K562 (cell line): Measurements from ENCODE around the gene ATG4D. TPM values are rescaled to one million over a fixed set of nuclear protein-coding genes. Genes with fewer than 3 reads are reported as not detected.
A peak's percentile ranks its signal among the peaks of the same experiment; 100 is the strongest.

Experiments
- ATAC-seq: fragments of 200-7000 bp; cut with Tn5 transposase; 3 replicates; pipeline ENCODE4 v1.9.1; 2020; ENCODE audit warnings: moderate library complexity
- BruUV-seq: library from RNA; stranded (reverse); fragments of 400-500 nt; replicated peaks from 2 replicates; lab custom pipeline; 2021; lab: Mats Ljungman, UMichigan
- CTCF ChIA-PET: fragments of 300-600 bp; formaldehyde crosslinking; extraction: SDS; loops from one replicate; lab custom pipeline; 2021; ENCODE audit warnings: low intra/inter-chr PET ratio; lab: Yijun Ruan, JAX
- POLR2A ChIA-PET: fragments of 300-600, 350-650 bp; sonication (Branson Sonifier 250); formaldehyde crosslinking; extraction: SDS; loops from one replicate; lab custom pipeline; 2021; ENCODE audit warnings: antibody characterized with exemption, inconsistent platforms; lab: Yijun Ruan, JAX
- DNase-seq, 4 experiments: peaks; one replicate each; pipeline versions ENCODE4 v3.0.0 to v3.0.0-alpha.2; 2011 to 2018; ENCODE audit warnings: low spot score in 3 of 4, mixed read lengths in 3 of 4; ENCODE audit errors: extremely low read depth in 1 of 4
- FAIRE-seq: peaks from 2 replicates; lab custom pipeline; 2011; peaks lifted over from hg19 to GRCh38; lab: Jason Lieb, UNC
- H2AFZ ChIP-seq: 2 replicates; pipeline ENCODE4 v1.6.0; 2011; ENCODE audit warnings: low read depth, low read length, control low read depth, inconsistent platforms
- H3K27ac ChIP-seq: fragments of 200-600 bp; 3 replicates; pipeline ENCODE4 v1.8.0; 2011; ENCODE audit warnings: low read depth, mild to moderate bottlenecking, control low read depth, inconsistent platforms, low read length, moderate library complexity, mixed read lengths; ENCODE audit errors: extremely low read depth
- H3K27me3 ChIP-seq, 2 experiments: fragments of 300-600 bp in 1 of 2; 2 replicates in 1 of 2; 3 replicates in 1 of 2; pipeline versions ENCODE4 v1.6.0 to v1.8.0; 2011; ENCODE audit warnings: inconsistent platforms in 2 of 2, low read length in 2 of 2, mild to moderate bottlenecking in 1 of 2, mixed read lengths in 1 of 2, moderate library complexity in 1 of 2; ENCODE audit not compliant: control insufficient read depth in 2 of 2, insufficient read depth in 2 of 2
- H3K36me3 ChIP-seq: fragments of 300-600 bp; 3 replicates; pipeline ENCODE4 v1.8.0; 2011; ENCODE audit warnings: mild to moderate bottlenecking, low read length, inconsistent platforms; ENCODE audit not compliant: control insufficient read depth, insufficient read depth
- H3K4me1 ChIP-seq, 2 experiments: fragments of 200-600 bp in 1 of 2; replicated peaks in 1 of 2; 2 replicates in 1 of 2; 3 replicates in 1 of 2; pipeline versions ENCODE4 v1.5.1 to v1.8.0; 2011; ENCODE audit warnings: inconsistent platforms in 2 of 2, low read length in 2 of 2, mild to moderate bottlenecking in 1 of 2, mixed read lengths in 1 of 2, moderate library complexity in 1 of 2; ENCODE audit not compliant: control insufficient read depth in 2 of 2, insufficient read depth in 2 of 2
- H3K4me2 ChIP-seq: 2 replicates; pipeline ENCODE4 v1.6.1; 2011; ENCODE audit warnings: low read length, control low read depth, inconsistent platforms, mixed read lengths; ENCODE audit not compliant: insufficient read depth
- H3K4me3 ChIP-seq: fragments of 200-600 bp; sonication (generic), shearing (Covaris generic); 2 replicates; pipeline ENCODE4 v1.5.1; 2016; ENCODE audit warnings: control low read depth, inconsistent platforms
- H3K79me2 ChIP-seq: fragments of 200-600 bp; 3 replicates; pipeline ENCODE4 v1.8.0; 2011; ENCODE audit warnings: low read length, inconsistent platforms; ENCODE audit not compliant: control insufficient read depth, insufficient read depth
- H3K9ac ChIP-seq, 2 experiments: 2 replicates each; pipeline versions ENCODE4 v1.6.0 to v1.6.1; 2011; ENCODE audit warnings: low read depth in 2 of 2, low read length in 2 of 2, control low read depth in 1 of 2, inconsistent platforms in 1 of 2, mild to moderate bottlenecking in 1 of 2, mixed read lengths in 1 of 2; ENCODE audit not compliant: insufficient read depth in 1 of 2
- H3K9me1 ChIP-seq: one replicate; pipeline ENCODE4 v1.6.0; 2011; ENCODE audit warnings: inconsistent platforms, mild to moderate bottlenecking, low read length, moderate library complexity; ENCODE audit not compliant: control insufficient read depth, insufficient read depth
- H3K9me3 ChIP-seq: replicated peaks from 2 replicates; pipeline ENCODE4 v1.5.1; 2011; ENCODE audit warnings: low read depth, low read length, inconsistent platforms; ENCODE audit not compliant: control insufficient read depth, insufficient read depth
- H4K20me1 ChIP-seq: replicated peaks from 2 replicates; pipeline ENCODE4 v1.6.1; 2011; ENCODE audit warnings: low read length, inconsistent platforms, mixed read lengths; ENCODE audit not compliant: control insufficient read depth, insufficient read depth
- DDX20 ChIP-seq: fragments of 450-650 bp; IDR thresholded peaks from 2 replicates; pipeline ENCODE4 v1.6.1; 2016; ENCODE audit warnings: missing genetic modification characterization, low read depth, mild to moderate bottlenecking, missing compliant biosample characterization, moderate library complexity
- WGBS: fragments of 100-300 bp; shearing (Covaris generic); methylation state at CpG from one replicate; pipeline ENCODE4 v1.1.6; 2016; ENCODE audit warnings: low coverage, mixed read lengths; ENCODE audit not compliant: insufficient coverage; ENCODE audit errors: missing lambda C conversion rate; 5-methylcytosine and 5-hydroxymethylcytosine counted together
- in situ Hi-C: fragments of 300-500 bp; cut with MboI; formaldehyde crosslinking; loops from 4 replicates; pipeline ENCODE4 v1.15.0; 2018; ENCODE audit warnings: inconsistent platforms, mixed read lengths
- intact Hi-C: fragments of 100-400 bp; cut with micrococcal nuclease; formaldehyde crosslinking; loops from 2 replicates; pipeline ENCODE4 v1.14.2; 2022
- polyA plus RNA-seq, 8 experiments: library from polyadenylated mRNA; depleted of rRNA in 4 of 8; stranded (reverse) in 5 of 8; unstranded in 3 of 8; fragments of >200 nt; fragmentation: Nextera tagmentation in 2 of 8; fragmentation: Illumina TruSeq in 1 of 8; extraction: Ambion mirVana in 2 of 8; extraction: Trizol in 1 of 8; gene quantifications; 2 replicates each; pipeline versions ENCODE4 v1.2.1 to v1.2.3, GENCODE V29; 2011 to 2014; ENCODE audit warnings: inconsistent platforms in 1 of 8, missing spikeins in 1 of 8
- total RNA-seq, 7 experiments: library from RNA; depleted of rRNA in 6 of 7; stranded (reverse); fragments of >200 nt in 6 of 7; fragmentation: Illumina TruSeq in 2 of 7; extraction: Trizol in 2 of 7; gene quantifications; 2 replicates each; pipeline versions ENCODE4 v1.2.1 to v1.2.3, GENCODE V29; 2011 to 2021; ENCODE audit warnings: low replicate concordance in 1 of 7
- TF ChIP-seq, protein P1 (sequence below), 2 experiments: fragments of 450-650 bp in 1 of 2; sonication (generic) in 1 of 2; formaldehyde crosslinking in 1 of 2; IDR thresholded peaks in 1 of 2; conservative IDR thresholded peaks in 1 of 2; 2 replicates each; pipeline versions ENCODE4 v1.6.1 to v1.8.1; 2016 to 2023; ENCODE audit warnings: mild to moderate bottlenecking in 2 of 2, moderate library complexity in 2 of 2, inconsistent platforms in 1 of 2, missing genetic modification reagents in 1 of 2

Gene ATG4D
- total and polyA plus RNA-seq, 9 of the 15 experiments (the other 6 are each of a cell fraction or from before 2014, with no cell fraction given): 0.51 to 66.1 (median 22.9) TPM

DNA sequence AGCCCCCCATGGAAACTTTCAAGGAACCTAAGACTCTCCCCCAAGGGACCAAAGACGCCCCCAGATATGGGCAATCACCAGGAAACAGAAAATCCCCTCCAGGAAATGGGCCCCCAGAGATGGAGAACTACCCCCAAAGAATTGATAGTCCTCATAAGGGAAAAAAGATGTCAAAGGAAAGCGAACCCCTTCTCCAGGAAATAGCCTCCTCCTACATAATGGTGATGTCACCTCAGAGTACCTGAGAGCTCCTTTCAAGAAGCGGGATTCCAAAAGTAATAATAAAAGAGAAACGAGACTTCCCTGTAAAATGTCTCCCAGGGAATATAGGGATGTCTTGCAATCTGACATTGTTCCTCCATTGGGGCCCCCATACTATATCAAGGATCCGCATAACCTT is 24.0 kb downstream of the ATG4D start:
- H2AFZ ChIP-seq: no peak overlapping the region
- H3K4me1 ChIP-seq: peaks cover 31 to 51% of the 10 kb centered on the region in 2 experiments
- WGBS: 33% methylated on average over 5 of the region's 5 CpGs
- H3K27ac ChIP-seq: no peak overlapping the region
- no peak for TF ChIP-seq DDX20 (tag)
- TF ChIP-seq, protein P1, sequence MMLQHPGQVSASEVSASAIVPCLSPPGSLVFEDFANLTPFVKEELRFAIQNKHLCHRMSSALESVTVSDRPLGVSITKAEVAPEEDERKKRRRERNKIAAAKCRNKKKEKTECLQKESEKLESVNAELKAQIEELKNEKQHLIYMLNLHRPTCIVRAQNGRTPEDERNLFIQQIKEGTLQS (IDR thresholded peaks at IDR 0.05): 0 out of 2 replicates have a peak, but pooled peaks have one; percentile 19
- TF ChIP-seq, protein P1 (CRISPR knock-in tag; conservative IDR thresholded peaks at IDR 0.05): no peak
- H3K79me2 ChIP-seq: peaks cover 28% of the 10 kb centered on the region
- no TSS peak for BruUV-seq
- H4K20me1 ChIP-seq: no peaks in the 10 kb centered on the region
- ATAC-seq (no peak), FAIRE-seq (no peak), DNase-seq (no peak)
- CTCF ChIA-PET: no interaction called here
- in situ Hi-C loops: no loop called here
- H3K9ac ChIP-seq: no peak overlapping the region; a peak in 1 of 4 replicates
- intact Hi-C loops: loop anchor here (5.0 kb wide), 2 partner anchors 85 to 90 kb away; partner anchors contain the start of gene ILF3
- H3K36me3 ChIP-seq: peaks cover 12% of the 10 kb centered on the region; the same call in 2 of the 3 replicates
- H3K27me3 ChIP-seq: no peaks in the 10 kb centered on the region
- H3K4me3 ChIP-seq: peak overlapping the region; percentile 79
- H3K9me1 ChIP-seq: no peaks in the 10 kb centered on the region
- POLR2A ChIA-PET: interaction anchor here (0.6 to 1.1 kb wide), 5 partner anchors 13 to 529 kb away, joined by 3 to 4 read pairs (median 3); no protein-coding TSS in a partner anchor
- H3K4me2 ChIP-seq: peak overlapping the region; percentile 94; the same call in 1 of the 2 replicates
- H3K9me3 ChIP-seq: no peaks in the 10 kb centered on the region
